ENCODE data around the gene GPC3.
"Not testable (repeated sequence)": the region's sequence is repeated elsewhere in the genome, so short reads cannot be mapped to it uniquely, and the experiment has no call there.

Gene GPC3

GRCh38 chrX:133985164-133985966, at the start of gene GPC3:
TSS of gene GPC3 (minus strand) at chrX:133985594.
- peak; percentile 18 to 37 for DNase-seq

- no peak for DNase-seq
Measured at GRCh38 chrX:134032441-134032840, 47.0 kb upstream of the GPC3 start.

- peak; percentile 5 for DNase-seq
Measured at GRCh38 chrX:134026565-134027311, 41.3 kb upstream of the GPC3 start.

DNA sequence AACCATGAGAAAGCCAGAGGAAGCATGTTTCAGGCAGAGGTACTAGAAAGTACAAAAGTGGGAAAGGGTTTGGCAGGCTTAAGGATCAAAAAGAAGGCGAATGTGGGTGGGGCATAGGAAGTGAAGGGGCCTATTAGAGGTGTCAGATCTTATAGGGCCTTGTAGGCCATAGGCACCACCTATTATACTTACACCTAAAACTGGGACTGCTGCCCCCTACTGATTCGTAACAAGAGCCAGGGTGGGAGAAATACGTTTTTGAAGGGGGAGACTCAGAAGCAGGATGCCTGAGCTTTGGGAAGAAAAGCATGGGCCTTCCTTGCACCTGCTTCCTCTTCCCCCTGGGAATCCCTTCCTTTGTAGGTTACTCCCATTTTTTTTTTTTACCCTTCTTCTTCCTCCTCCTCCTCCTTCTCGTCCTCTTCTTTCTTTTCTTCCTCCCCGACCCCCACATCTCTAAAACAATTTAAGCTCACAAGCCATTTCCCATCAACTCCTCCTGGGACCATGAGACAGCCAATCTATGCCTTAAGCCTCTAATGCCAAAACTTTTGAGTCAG, 40.7 kb upstream of the GPC3 start:
- DNase-seq = no peak

DNA sequence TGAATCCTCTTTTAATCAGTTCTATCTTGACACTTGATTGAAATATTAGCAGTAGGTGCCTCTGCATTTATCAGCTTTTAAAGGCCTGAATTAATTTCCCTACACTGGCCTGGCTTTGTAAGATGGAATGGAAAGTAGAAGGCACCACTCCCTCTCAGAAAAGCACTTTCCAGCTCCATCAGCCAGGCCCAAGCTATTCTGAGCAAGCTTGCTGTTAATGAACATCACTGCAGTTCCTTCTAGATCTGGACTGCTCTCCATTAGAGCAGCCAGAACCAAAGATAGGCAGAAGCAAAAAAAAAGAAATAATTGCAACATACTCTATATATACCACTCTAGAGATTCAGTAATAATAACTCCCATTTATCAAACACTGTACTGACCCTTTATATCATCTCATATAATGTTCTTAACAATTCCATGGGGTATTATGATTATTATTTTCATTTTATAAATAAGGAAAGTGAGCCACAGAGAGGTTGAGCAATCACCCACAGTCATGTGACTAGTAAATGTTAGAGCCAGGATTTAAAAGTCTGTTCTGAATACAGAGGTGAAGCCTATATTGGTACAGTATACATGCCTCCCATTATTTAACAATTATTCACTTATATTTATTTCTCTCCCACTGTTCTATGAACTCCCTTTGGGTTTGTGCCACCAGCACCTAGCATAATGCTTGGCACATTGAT, 39.4 kb upstream of the GPC3 start:
- no peak for DNase-seq

GRCh38 chrX:134023851-134024281, 38.5 kb upstream of the GPC3 start:
- no peak for DNase-seq

DNA sequence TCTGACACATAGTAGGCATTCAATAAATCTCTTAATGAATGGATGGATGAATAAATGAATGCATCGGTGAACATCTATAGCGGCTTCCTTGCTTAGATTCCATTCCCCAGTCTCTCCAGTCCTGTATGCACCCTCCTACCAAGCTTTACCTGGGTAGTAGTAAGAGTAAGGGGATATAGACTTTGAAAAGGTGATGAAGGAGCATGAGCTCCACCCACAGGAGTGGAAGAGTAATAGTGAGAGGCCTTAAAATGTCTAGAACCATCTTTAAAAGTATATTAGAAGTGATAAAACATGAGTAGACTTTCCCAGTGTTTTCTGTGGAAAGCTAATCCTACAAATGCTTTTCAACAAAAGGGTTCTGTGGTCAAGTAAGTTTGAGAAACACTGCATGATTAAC, 35.5 kb upstream of the GPC3 start:
- no peak for DNase-seq

DNA sequence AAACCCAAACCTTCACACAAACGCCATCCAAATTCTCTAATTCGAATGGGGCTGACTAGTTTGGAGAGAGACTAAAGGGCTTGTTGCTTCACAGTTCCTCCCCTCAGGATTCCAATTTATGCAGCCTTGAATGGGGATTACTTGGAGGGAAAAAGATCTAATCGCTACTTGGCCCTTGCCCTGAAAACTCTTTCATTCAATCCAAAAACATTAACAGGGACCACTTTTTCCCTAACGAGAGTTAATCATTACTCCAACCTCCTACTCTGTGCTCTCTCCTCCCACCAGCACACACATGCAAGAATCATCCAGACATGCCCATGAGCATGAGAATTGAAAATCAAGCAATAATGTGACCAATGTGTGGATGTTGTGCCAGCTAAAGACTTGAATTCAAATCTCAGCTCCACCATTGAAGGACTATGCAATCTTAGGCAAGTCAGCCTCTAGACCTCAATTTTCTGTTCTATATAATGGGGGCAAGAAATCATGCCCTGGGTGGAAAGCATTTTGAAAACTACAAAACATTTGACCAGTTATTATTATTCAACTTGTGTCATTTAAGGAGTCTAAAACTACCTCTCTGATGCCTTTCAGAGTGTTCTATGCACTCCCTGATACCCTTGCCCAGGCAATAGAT, 34.3 kb upstream of the GPC3 start:
- no peak for DNase-seq

DNA sequence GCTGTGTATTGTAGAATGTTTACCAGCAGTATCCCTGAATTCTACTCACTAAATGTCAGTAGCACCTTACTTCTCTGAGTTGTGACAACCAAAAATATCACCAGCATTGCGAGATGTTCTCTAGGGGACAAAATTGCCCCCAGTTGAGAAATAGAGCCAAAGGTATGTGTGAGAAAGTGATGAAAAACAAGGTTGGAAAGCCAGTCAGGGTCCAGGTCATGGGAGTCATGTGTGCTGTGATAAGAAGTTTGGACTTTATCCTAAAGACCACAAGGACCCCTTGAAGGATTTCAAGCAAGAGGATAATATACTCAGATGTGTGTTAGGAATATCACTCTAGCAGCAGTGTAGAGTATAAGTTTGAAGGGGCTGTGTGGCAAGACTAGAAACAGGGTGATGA, 30.9 kb upstream of the GPC3 start:
- DNase-seq = not testable (repeated sequence)

- not testable (repeated sequence) for DNase-seq
Measured at GRCh38 chrX:134015510-134015909, 30.1 kb upstream of the GPC3 start.

GRCh38 chrX:134013524-134013923, 28.1 kb upstream of the GPC3 start:
- DNase-seq = no peak

- DNase-seq = no peak
Measured at GRCh38 chrX:134013092-134013497, 27.7 kb upstream of the GPC3 start.

DNA sequence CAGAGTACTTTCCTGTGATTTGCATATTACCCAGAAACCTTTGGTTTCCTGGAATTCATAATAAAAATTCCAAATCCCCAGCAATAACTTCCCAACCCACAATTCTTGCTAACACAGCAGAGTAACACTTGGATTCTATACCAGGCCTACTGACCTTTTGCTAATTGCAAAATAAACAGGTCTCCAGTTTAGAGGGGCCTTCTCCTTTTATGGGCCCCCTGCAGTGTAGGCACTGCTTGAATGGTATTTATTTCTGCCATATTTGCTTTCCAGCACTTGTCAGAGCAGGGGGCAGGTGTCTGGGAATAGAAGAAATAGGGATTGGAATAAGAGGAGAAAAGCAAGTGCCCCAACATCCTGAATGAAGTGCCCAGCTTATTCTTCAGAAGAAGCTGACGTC, 25.3 kb upstream of the GPC3 start:
- no peak for DNase-seq

DNA sequence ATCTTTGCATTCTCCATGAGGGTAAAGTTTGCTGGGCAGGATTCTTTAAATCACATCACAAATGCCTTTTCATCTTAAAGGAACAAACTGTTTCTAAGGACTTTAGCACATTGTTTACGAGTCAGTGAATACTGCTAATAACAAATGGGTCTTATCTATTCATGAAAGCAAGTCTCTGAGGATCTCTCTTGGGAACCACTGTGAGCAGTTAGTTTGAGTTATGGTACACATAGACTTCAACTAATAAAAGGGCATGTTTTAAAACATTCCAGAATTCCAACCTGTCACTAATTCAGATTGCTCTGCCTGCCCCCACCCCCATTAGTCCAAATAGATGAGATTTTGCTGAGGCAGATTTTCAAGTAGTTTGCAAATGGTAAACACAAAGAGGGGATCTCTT, 22.3 kb upstream of the GPC3 start:
- no peak for DNase-seq

GRCh38 chrX:134006484-134007161, 21.2 kb upstream of the GPC3 start:
- no peak for DNase-seq

DNA sequence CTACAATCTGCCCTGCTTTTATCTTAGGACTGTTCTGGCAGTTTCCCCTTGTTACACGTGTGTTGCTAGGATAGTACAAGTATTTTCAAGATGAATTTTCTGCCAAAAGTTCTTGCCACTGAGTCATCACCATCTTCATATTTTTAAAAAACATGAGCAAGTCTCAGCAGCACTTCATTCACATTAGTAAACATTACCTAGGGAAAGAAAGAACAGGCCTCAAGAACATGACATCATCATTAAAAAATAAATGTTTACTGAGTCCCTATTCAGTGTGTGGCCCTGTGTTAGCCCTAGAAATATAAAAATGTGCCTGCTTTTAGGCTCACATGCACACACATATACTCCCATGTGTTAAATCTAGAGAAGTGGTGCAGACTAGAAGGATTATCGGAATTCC, 18.7 kb upstream of the GPC3 start:
- no peak for DNase-seq

DNA sequence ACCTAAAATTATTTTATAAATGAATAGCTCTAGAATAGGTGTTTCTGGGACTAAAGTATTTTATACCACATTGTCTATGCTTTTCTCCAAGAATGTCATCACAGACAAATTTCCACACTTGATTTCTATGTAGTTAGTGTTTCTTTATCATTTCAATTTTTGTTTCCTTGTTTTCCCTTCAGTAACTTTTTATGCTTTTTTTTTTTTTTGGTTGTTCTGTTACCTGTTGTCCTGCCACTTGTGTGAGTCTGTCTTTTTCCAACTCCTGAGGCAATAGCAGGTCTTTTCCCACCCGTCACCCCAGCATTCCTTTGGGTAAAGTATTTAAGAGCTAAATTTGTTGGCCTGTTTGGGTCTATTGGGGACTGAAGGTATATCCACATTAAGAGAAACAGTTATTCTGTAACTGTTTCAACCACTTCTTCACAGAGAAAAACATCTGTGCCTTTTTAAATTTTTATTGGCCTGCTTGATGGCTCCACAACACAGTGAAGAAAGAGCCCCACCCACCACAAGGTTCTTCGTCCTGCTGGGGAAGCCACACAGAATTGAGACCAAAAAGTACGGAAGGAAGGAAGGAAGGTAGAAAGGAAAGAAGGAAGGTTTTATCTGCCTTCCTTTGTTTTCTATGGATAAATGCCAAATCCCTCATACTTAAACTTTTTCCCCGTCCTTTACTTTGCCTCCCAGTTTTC, 17.7 kb upstream of the GPC3 start:
- no peak for DNase-seq

DNA sequence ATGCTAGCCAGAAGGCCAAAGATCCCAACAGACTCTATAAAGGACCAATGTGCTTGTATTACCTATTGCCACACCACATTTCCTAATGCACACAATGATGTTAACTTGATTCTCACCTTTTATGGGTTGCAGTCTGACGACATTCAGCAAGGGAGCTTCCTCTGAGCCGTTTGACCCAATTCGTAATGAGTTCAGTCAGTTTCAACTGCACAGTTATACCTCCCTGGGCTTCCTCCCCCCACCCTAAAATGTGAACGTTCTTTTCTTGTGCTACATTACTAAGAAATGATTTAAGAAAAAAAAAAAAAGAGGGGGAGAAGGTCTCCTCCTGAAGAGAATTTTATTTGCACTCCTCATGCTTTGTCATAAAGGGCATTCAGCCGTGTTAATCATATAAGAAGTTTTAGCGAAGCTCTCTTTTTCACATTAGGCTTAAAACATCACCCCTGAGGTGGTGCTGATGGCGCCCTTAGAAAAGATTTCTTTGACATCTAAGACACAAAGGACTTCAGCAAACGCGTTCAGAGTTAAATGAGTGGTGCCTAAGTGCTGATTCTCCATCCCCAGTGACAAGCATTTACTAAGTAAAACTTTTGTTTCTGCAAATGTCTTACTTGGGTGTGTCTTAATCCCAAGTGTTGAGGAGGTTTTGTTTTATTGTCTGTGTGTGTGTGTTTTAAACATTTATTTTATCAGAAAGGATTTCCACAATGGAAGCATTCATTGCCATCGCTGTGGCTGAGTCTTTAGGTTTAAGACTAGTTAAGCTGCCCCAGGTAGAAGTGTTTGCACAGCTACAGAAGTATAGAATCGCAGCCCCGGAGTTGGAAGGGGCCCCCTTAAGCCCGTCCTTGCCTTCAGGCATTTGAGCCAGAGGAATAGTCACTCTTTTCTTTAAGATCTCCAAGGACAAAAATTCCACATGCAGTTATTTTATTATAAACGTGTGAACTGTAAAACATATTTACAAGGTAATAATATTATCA, 15.2 kb upstream of the GPC3 start:
- no peak for DNase-seq

- DNase-seq = no peak
Measured at GRCh38 chrX:133999031-133999705, 13.8 kb upstream of the GPC3 start.

DNA sequence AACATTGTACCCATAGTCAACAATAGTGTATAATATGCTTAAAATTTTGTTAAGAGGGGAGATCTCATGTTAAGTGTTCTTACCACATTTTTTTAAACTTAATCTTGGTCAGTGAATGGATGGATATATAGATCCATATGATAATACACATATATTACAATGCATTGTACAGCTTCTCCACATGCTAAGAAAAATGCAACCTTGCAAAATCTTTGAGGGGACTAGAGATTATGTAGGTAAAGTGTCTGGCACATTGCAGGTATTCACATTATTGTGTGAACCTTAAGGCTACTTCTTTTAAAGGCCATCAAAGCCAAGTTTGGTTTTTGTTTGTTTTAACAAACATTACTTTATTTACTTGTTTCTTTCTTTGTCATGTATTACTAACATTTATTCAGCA, 10.4 kb upstream of the GPC3 start:
- DNase-seq = no peak

All from stimulated activated CD4-positive, alpha-beta T cell treated with anti-CD3 and anti-CD28 coated beads, Interleukin-4, amount 100 ng/mL, for 4 hours (primary cell).